Gastroesophageal sphincter (tissue), 3 donors: Measurements from ENCODE around the gene COA3.

Experiments used
- POLR2A ChIP-seq, 2 donors: fragments of 450-650 bp; IDR thresholded peaks; one replicate each; pipeline ENCODE4 v1.6.1; 2017; ENCODE audit warnings: antibody characterized with exemption in 2 of 2, mild to moderate bottlenecking in 2 of 2, moderate library complexity in 1 of 2
- POLR2AphosphoS5 ChIP-seq: sonication (generic); formaldehyde crosslinking; IDR thresholded peaks from one replicate; pipeline ENCODE4 v1.6.1; 2017; ENCODE audit warnings: antibody characterized with exemption
- TF ChIP-seq, protein P1 (sequence below), 4 experiments: fragments of 200-600 bp in 2 of 4; fragments of 450-650 bp in 2 of 4; sonication (generic) in 1 of 4; IDR thresholded peaks; one replicate each; pipeline ENCODE4 v1.5.1; 2017 to 2019; ENCODE audit warnings: antibody characterized with exemption in 4 of 4, mild to moderate bottlenecking in 2 of 4, moderate library complexity in 2 of 4

DNA sequence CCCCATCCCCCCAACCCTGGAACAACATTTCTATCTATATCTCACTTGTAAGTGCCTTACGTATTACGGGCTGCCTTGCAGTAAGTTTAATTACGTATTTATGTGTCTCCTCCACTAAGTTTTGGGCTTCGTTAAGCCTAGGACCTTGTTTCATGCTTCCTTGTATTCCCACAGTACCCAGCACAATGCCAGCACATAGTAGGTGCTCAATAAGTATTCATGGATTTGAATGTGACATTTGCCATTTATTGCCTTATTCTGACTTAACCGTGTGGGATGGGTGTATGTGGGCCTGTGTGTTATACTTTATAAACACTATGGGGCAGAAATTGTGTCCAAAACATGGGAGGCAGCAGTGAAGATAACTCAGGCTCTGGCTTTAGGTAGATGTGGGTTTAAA is 6.0 kb downstream of the COA3 start:
- TF ChIP-seq, protein P1, sequence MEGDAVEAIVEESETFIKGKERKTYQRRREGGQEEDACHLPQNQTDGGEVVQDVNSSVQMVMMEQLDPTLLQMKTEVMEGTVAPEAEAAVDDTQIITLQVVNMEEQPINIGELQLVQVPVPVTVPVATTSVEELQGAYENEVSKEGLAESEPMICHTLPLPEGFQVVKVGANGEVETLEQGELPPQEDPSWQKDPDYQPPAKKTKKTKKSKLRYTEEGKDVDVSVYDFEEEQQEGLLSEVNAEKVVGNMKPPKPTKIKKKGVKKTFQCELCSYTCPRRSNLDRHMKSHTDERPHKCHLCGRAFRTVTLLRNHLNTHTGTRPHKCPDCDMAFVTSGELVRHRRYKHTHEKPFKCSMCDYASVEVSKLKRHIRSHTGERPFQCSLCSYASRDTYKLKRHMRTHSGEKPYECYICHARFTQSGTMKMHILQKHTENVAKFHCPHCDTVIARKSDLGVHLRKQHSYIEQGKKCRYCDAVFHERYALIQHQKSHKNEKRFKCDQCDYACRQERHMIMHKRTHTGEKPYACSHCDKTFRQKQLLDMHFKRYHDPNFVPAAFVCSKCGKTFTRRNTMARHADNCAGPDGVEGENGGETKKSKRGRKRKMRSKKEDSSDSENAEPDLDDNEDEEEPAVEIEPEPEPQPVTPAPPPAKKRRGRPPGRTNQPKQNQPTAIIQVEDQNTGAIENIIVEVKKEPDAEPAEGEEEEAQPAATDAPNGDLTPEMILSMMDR (IDR thresholded peaks at IDR 0.05), result no peak
- TF ChIP-seq POLR2A (IDR thresholded peaks at IDR 0.05) (no peak), POLR2AphosphoS5 (no peak)
